HL-60 (cell line): ENCODE data around the gene MSI2.

Experiments used
- DNase-seq, 2 experiments: peaks; one replicate each; pipeline ENCODE4 v3.0.0-alpha.2; 2010 to 2020; ENCODE audit warnings: low read depth in 1 of 2, low spot score in 1 of 2
- H3K27ac ChIP-seq: fragments of 250-450 bp; sonication (Bioruptor Pico); replicated peaks from 2 replicates; pipeline ENCODE4 v1.5.1; 2020; ENCODE audit warnings: mild to moderate bottlenecking, moderate library complexity
- H3K27me3 ChIP-seq: fragments of 250-450 bp; sonication (Bioruptor Pico); 2 replicates; pipeline ENCODE4 v1.5.1; 2021; ENCODE audit warnings: mild to moderate bottlenecking, moderate library complexity; ENCODE audit not compliant: insufficient read depth, poor library complexity, severe bottlenecking
- H3K4me3 ChIP-seq: replicated peaks from 2 replicates; pipeline ENCODE4 v1.5.1; 2011; ENCODE audit warnings: mild to moderate bottlenecking, control low read depth, low read length; ENCODE audit not compliant: insufficient read depth
- GABPA ChIP-seq: IDR thresholded peaks from 2 replicates; pipeline ENCODE4 v1.6.1; 2012; ENCODE audit warnings: low read depth
- POLR2AphosphoS5 ChIP-seq: IDR thresholded peaks from 2 replicates; pipeline ENCODE4 v1.6.1; 2012; ENCODE audit warnings: low read depth
- SPI1 ChIP-seq: IDR thresholded peaks from 2 replicates; pipeline ENCODE4 v1.6.1; 2012; ENCODE audit warnings: low read depth, mild to moderate bottlenecking, borderline replicate concordance
- TF ChIP-seq, protein P1 (sequence below): IDR thresholded peaks from one replicate; pipeline ENCODE4 v1.5.1; 2011; ENCODE audit warnings: low read length, control low read depth, inconsistent platforms; ENCODE audit not compliant: insufficient read depth
- TF ChIP-seq, protein P2 (sequence below): IDR thresholded peaks from 2 replicates; pipeline ENCODE4 v1.6.1; 2012; ENCODE audit warnings: low read depth; ENCODE audit not compliant: insufficient replicate concordance

MSI2 gene

DNA sequence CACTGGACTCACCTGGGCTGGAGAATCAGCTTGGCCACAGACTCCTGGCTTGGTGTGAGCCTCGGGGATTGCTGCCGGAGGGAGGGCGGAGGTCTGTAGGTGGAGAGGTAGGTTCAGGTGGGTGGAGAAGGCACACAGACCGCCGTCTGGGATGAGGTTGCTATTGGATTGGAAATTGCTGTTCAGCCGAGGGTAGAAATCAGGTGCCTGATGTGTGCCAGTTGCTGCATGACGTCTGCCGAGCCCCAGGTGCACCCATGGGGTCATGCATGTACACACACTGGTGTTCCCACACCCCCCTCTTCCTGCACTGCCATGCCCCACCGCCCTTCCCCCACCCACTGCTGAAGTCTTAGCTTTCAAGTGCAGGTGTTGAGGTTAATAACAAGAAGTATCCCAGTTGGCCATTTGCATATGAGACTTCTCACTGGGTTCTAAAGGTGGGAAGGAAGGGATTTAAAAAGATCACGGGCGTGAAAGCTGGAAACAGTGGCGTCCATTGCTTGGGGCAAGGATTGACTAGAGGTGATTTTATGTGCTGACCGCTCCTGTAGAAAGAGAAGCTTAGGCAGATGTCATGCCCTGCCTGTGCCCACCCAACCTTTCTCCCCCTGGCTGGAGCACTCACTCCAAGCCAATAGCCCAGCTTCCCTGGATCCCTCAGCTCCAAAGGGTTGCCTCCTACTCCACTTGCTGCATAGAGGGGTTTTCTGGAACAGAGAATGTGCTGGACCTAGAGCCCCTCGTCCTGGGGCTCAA, 295.2 kb downstream of the MSI2 start:
- no peak overlapping the region for H3K4me3 ChIP-seq
- no peak overlapping the region for H3K27ac ChIP-seq
- no peak for DNase-seq

DNA sequence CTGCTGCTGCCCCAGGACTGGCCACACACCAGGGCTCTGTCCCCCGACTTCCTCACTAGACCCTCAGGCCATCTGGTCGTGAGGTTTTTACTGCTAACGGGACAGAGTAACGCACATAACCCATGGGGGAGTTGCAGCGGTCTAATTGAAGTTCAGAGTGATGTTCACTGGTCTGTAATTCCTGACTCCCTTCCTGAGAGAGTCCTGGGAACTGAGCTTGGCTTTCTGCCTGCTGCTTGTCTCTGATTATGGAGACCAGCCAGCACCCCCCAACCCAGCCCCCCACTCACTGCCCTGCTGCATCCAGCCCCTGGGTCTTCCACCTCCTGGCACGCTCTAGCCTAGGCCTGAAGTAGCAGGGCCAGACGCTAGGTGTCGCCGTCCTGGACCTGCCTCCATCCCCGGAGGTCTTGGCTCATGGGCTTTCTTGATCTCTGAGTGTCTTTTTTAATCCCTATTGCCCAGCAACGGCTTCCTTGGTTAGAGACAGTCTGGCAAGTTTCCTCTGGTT, 295.8 kb downstream of the MSI2 start:
- Histone ChIP-seq H3K27ac (no peak overlapping the region), H3K27me3 (no peaks in the 10 kb centered on the region), H3K4me3 (no peak overlapping the region)
- no peak for DNase-seq
- TF ChIP-seq SPI1, result no peak

More for the DNA sequence above, 295.2 kb downstream of the MSI2 start:
- no peaks in the 10 kb centered on the region for H3K27me3 ChIP-seq
- TF ChIP-seq, protein P1, sequence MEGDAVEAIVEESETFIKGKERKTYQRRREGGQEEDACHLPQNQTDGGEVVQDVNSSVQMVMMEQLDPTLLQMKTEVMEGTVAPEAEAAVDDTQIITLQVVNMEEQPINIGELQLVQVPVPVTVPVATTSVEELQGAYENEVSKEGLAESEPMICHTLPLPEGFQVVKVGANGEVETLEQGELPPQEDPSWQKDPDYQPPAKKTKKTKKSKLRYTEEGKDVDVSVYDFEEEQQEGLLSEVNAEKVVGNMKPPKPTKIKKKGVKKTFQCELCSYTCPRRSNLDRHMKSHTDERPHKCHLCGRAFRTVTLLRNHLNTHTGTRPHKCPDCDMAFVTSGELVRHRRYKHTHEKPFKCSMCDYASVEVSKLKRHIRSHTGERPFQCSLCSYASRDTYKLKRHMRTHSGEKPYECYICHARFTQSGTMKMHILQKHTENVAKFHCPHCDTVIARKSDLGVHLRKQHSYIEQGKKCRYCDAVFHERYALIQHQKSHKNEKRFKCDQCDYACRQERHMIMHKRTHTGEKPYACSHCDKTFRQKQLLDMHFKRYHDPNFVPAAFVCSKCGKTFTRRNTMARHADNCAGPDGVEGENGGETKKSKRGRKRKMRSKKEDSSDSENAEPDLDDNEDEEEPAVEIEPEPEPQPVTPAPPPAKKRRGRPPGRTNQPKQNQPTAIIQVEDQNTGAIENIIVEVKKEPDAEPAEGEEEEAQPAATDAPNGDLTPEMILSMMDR, result no peak
- TF ChIP-seq, protein P2, sequence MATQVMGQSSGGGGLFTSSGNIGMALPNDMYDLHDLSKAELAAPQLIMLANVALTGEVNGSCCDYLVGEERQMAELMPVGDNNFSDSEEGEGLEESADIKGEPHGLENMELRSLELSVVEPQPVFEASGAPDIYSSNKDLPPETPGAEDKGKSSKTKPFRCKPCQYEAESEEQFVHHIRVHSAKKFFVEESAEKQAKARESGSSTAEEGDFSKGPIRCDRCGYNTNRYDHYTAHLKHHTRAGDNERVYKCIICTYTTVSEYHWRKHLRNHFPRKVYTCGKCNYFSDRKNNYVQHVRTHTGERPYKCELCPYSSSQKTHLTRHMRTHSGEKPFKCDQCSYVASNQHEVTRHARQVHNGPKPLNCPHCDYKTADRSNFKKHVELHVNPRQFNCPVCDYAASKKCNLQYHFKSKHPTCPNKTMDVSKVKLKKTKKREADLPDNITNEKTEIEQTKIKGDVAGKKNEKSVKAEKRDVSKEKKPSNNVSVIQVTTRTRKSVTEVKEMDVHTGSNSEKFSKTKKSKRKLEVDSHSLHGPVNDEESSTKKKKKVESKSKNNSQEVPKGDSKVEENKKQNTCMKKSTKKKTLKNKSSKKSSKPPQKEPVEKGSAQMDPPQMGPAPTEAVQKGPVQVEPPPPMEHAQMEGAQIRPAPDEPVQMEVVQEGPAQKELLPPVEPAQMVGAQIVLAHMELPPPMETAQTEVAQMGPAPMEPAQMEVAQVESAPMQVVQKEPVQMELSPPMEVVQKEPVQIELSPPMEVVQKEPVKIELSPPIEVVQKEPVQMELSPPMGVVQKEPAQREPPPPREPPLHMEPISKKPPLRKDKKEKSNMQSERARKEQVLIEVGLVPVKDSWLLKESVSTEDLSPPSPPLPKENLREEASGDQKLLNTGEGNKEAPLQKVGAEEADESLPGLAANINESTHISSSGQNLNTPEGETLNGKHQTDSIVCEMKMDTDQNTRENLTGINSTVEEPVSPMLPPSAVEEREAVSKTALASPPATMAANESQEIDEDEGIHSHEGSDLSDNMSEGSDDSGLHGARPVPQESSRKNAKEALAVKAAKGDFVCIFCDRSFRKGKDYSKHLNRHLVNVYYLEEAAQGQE, result no peak
- TF ChIP-seq SPI1, result no peak

DNA sequence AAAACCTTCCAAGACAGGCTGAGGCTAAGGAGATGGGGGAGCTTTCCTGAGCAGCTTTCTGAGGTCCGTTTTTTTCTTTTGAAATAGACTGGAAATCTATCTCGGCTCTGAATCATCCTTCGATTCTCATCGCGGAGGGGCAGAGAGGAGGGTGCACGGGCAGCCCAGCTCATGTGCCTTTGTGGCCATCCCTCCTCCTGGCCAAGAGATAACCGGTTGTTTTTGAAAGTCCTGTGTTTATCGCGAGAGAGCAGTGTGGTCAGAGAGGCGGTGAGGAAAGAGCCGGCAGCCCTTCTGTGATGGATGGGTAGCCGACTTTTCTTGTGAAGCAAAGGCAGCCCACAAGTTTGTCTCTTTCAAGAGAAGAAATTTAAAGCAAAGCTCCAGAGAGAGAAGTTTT, 297.2 kb downstream of the MSI2 start:
- no peak for DNase-seq
- Histone ChIP-seq H3K27ac (no peak overlapping the region), H3K4me3 (no peak overlapping the region), H3K27me3 (no peaks in the 10 kb centered on the region)
- TF ChIP-seq, protein P1, result no peak
- TF ChIP-seq POLR2AphosphoS5, result no peak
- TF ChIP-seq, protein P2, result no peak
- no peak for TF ChIP-seq GABPA
- TF ChIP-seq SPI1, result no peak

DNA sequence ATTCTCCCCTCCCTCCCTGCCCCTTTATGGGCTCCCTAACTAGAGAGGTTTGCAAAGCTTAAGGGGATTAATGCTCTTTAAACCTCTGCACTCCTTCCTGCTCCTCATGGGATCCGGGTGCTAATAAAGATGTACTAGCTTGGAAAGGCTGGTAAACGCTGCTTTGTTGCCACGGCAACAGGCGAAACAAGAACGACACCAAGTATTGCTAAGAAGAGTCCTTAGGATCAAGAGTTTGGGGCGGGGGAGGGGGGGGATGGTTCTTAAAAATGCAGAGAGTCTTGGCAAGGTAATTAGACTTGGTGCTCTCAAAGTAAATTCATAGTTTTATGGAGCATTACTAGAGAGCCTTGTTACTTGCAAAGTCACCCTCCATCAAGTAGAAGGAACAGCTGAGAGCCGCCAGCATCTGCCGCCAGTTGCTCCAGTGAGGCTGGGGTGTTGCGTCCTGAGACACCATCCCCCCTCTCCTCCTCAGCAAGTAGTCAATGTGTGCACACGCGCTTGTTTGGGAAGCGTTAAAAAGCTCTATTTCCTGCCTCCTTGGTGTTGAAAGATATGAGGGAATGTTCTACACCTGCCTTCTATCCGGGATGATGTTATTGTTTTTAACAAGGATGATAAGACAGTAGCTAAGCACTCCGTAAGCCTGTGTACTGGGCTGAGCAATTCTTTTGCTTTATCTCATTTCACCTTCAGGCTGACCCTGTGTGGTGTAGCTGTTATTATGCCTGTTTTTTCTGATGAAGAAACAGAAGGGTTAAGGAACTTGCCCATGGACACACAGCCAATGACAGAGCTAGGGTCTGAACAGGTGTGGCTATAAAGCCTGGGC, 297.9 kb downstream of the MSI2 start:
- Histone ChIP-seq H3K4me3 (no peak overlapping the region), H3K27me3 (no peaks in the 10 kb centered on the region), H3K27ac (no peak overlapping the region)
- TF ChIP-seq GABPA (no peak), SPI1 (no peak), POLR2AphosphoS5 (no peak)
- TF ChIP-seq, protein P2, result no peak
- TF ChIP-seq, protein P1, result no peak
- no peak for DNase-seq
